ENCODE data around the gene HNF1B.
A peak's percentile ranks its signal among the peaks of the same experiment; 100 is the strongest.

The HNF1B gene

DNA sequence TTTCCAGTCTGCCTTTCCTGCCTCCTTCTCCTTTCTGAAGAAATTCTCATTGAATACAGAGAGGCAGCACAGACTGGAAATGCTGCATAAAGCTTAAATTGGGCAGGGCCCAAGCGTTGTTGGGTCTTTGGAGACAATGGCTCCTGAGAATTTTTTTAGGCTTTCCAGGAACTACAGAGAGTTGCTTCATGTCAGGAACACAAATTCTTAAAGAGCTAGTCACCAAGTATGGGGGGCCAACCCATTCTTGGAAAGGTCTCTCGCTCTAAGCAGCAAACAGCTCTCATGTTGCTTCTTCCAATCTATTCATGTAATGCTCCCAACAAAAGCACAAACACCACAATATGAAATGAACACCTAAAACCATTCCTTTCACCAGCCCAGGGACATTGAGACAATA is 6.9 kb downstream of the HNF1B start:
- TF ChIP-seq CTCF (IDR thresholded peaks at IDR 0.05; ENCODE audit: low read length) (no peak), EZH2 (IDR thresholded peaks at IDR 0.05; ENCODE audit: borderline replicate concordance, low read length) (no peak)
- Histone ChIP-seq H3K4me3 (ENCODE audit: low read depth, low read length, poor library complexity, severe bottlenecking) (no peak overlapping the region), H3K4me2 (ENCODE audit: low read length) (no peak overlapping the region), H3K9ac (ENCODE audit: low read length) (no peak overlapping the region), H3K9me3 (ENCODE audit: low read length) (no peaks in the 10 kb centered on the region), H3K27me3 (ENCODE audit: insufficient read depth, low read length) (peaks cover 5% of the 10 kb centered on the region; the same call in 1 of the 2 replicates), H4K20me1 (ENCODE audit: insufficient read depth, low read length) (no peaks in the 10 kb centered on the region), H3K4me1 (ENCODE audit: insufficient read depth, low read length, severe bottlenecking) (no peaks in the 10 kb centered on the region), H3K9me2 (ENCODE audit: low read depth, low read length) (no peaks in the 10 kb centered on the region), H3K27ac (ENCODE audit: low read depth, low read length, poor library complexity, severe bottlenecking) (no peak overlapping the region), H3K79me2 (ENCODE audit: insufficient read depth, low read length) (no peaks in the 10 kb centered on the region), H3K36me3 (ENCODE audit: insufficient read depth, low read length) (no peaks in the 10 kb centered on the region), H3F3A (ENCODE audit: insufficient read depth, low read length) (no peaks in the 10 kb centered on the region), H2AFZ (ENCODE audit: low read length) (no peak overlapping the region)

DNA sequence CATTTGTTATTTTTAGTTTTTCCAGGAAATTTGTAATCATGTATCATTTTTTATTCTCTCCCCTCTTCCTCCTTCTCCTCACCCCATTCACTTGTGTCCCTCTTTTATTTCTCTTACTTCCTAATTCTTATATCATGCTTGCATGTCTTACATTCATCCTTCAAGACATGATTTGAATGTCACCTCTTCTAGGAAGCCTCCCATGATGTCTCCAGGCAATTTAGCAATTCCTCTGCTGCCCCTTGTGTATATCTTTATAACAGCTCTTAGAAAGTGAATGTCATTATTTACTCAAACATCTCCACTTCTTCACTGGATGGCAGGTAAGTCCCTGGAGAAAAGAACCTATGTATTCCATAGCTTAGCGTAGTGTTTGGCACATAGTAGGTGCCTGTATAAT is 7.8 kb downstream of the HNF1B start:
- no peak overlapping the region for H3K4me3 ChIP-seq (ENCODE audit: low read depth, low read length, poor library complexity, severe bottlenecking)
- H3F3A ChIP-seq (ENCODE audit: insufficient read depth, low read length): no peaks in the 10 kb centered on the region
- no peak overlapping the region for H2AFZ ChIP-seq (ENCODE audit: low read length)
- no peaks in the 10 kb centered on the region for H3K4me1 ChIP-seq (ENCODE audit: insufficient read depth, low read length, severe bottlenecking)
- no peaks in the 10 kb centered on the region for H3K36me3 ChIP-seq (ENCODE audit: insufficient read depth, low read length)
- H3K27me3 ChIP-seq (ENCODE audit: insufficient read depth, low read length): peaks cover 3% of the 10 kb centered on the region; the same call in 1 of the 2 replicates
- no peaks in the 10 kb centered on the region for H4K20me1 ChIP-seq (ENCODE audit: insufficient read depth, low read length)
- no peak overlapping the region for H3K4me2 ChIP-seq (ENCODE audit: low read length)
- no peak overlapping the region for H3K27ac ChIP-seq (ENCODE audit: low read depth, low read length, poor library complexity, severe bottlenecking)
- no peak overlapping the region for H3K9ac ChIP-seq (ENCODE audit: low read length)
- H3K79me2 ChIP-seq (ENCODE audit: insufficient read depth, low read length): no peaks in the 10 kb centered on the region
- H3K9me3 ChIP-seq (ENCODE audit: low read length): no peaks in the 10 kb centered on the region
- no peak for TF ChIP-seq EZH2 (IDR thresholded peaks at IDR 0.05; ENCODE audit: borderline replicate concordance, low read length)
- 0 out of 2 replicates have a peak, but pooled peaks have one; percentile 17 for TF ChIP-seq CTCF (IDR thresholded peaks at IDR 0.05; ENCODE audit: low read length)
- H3K9me2 ChIP-seq (ENCODE audit: low read depth, low read length): no peaks in the 10 kb centered on the region

GRCh38 chr17:37736428-37736827 is 8.4 kb downstream of the HNF1B start:
- no peaks in the 10 kb centered on the region for H3K79me2 ChIP-seq (ENCODE audit: insufficient read depth, low read length)
- H3K27ac ChIP-seq (ENCODE audit: low read depth, low read length, poor library complexity, severe bottlenecking): no peak overlapping the region
- no peaks in the 10 kb centered on the region; the same call in 1 of the 2 replicates for H3K27me3 ChIP-seq (ENCODE audit: insufficient read depth, low read length)

More at GRCh38 chr17:37736428-37736827, 8.4 kb downstream of the HNF1B start:
- no peak overlapping the region for H3K4me3 ChIP-seq (ENCODE audit: low read depth, low read length, poor library complexity, severe bottlenecking)
- H3K9me2 ChIP-seq (ENCODE audit: low read depth, low read length): no peaks in the 10 kb centered on the region
- H3K4me1 ChIP-seq (ENCODE audit: insufficient read depth, low read length, severe bottlenecking): no peaks in the 10 kb centered on the region
- no peak overlapping the region for H3K9ac ChIP-seq (ENCODE audit: low read length)
- no peaks in the 10 kb centered on the region for H3K36me3 ChIP-seq (ENCODE audit: insufficient read depth, low read length)
- H3K9me3 ChIP-seq (ENCODE audit: low read length): no peaks in the 10 kb centered on the region
- H3K4me2 ChIP-seq (ENCODE audit: low read length): no peak overlapping the region
- TF ChIP-seq CTCF (IDR thresholded peaks at IDR 0.05; ENCODE audit: low read length) (no peak), EZH2 (IDR thresholded peaks at IDR 0.05; ENCODE audit: borderline replicate concordance, low read length) (no peak)
- no peaks in the 10 kb centered on the region for H3F3A ChIP-seq (ENCODE audit: insufficient read depth, low read length)
- no peaks in the 10 kb centered on the region for H4K20me1 ChIP-seq (ENCODE audit: insufficient read depth, low read length)
- no peak overlapping the region for H2AFZ ChIP-seq (ENCODE audit: low read length)
